ENCODE results near the gene PDIA2.

The PDIA2 gene

GRCh38 chr16:307691-308312, 24.8 kb downstream of the PDIA2 start:
- peaks cover 55% of the 10 kb centered on the region for H3K36me3 ChIP-seq (ENCODE audit: insufficient read depth, low read length)

GRCh38 chr16:309476-309875, 26.5 kb downstream of the PDIA2 start:
- no peak overlapping the region; the same call in 1 of the 2 replicates for H3K9ac ChIP-seq (ENCODE audit: low read depth, low read length)
- H3K27me3 ChIP-seq (ENCODE audit: insufficient read depth, low read length): no peaks in the 10 kb centered on the region
- WGBS: 88% methylated on average over 7 of the region's 7 CpGs
- H3K36me3 ChIP-seq (ENCODE audit: insufficient read depth, low read length): peaks cover 62% of the 10 kb centered on the region
- H3K27ac ChIP-seq (ENCODE audit: low read depth, low read length): no peak overlapping the region
- no peaks in the 10 kb centered on the region for H3K4me1 ChIP-seq (ENCODE audit: insufficient read depth, low read length)
- no peak overlapping the region for H3K4me3 ChIP-seq (ENCODE audit: low read length)
- no peaks in the 10 kb centered on the region for H3K9me3 ChIP-seq (ENCODE audit: insufficient read depth, low read depth, low read length)

More at GRCh38 chr16:307691-308312, 24.8 kb downstream of the PDIA2 start:
- WGBS: 95% methylated on average over 21 of the region's 21 CpGs
- no peaks in the 10 kb centered on the region for H3K27me3 ChIP-seq (ENCODE audit: insufficient read depth, low read length)
- no peak overlapping the region for H3K9ac ChIP-seq (ENCODE audit: low read depth, low read length)
- H3K27ac ChIP-seq (ENCODE audit: low read depth, low read length): no peak overlapping the region
- H3K9me3 ChIP-seq (ENCODE audit: insufficient read depth, low read depth, low read length): no peaks in the 10 kb centered on the region
- no peak overlapping the region for H3K4me3 ChIP-seq (ENCODE audit: low read length)
- H3K4me1 ChIP-seq (ENCODE audit: insufficient read depth, low read length): no peaks in the 10 kb centered on the region

DNA sequence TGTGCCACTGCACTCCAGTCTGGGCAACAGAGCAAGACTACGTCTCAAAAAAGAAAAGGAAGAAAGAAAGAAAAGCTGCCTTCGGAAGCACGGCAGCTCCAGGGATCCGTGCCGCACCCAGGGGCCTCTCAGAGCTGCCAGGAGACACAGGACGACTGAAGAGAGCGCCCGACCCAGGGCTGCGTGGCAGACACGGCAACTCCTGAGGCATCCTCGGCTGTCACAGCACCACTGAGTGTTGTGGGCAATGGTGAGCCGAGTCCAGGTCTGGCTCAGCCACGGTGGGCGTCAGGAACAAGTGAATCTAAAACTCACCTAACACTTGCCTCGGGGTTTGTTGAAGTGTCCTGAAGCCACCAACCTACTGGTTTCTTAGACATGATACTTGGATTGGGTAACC, 28.8 kb downstream of the PDIA2 start:
- no peaks in the 10 kb centered on the region for H3K9me3 ChIP-seq (ENCODE audit: insufficient read depth, low read depth, low read length)
- H3K27ac ChIP-seq (ENCODE audit: low read depth, low read length): no peak overlapping the region
- H3K9ac ChIP-seq (ENCODE audit: low read depth, low read length): no peak overlapping the region
- H3K4me3 ChIP-seq (ENCODE audit: low read length): no peak overlapping the region
- H3K36me3 ChIP-seq (ENCODE audit: insufficient read depth, low read length): peaks cover 63% of the 10 kb centered on the region
- no peaks in the 10 kb centered on the region for H3K4me1 ChIP-seq (ENCODE audit: insufficient read depth, low read length)
- WGBS: 96% methylated on average over 15 of the region's 15 CpGs
- no peaks in the 10 kb centered on the region for H3K27me3 ChIP-seq (ENCODE audit: insufficient read depth, low read length)

DNA sequence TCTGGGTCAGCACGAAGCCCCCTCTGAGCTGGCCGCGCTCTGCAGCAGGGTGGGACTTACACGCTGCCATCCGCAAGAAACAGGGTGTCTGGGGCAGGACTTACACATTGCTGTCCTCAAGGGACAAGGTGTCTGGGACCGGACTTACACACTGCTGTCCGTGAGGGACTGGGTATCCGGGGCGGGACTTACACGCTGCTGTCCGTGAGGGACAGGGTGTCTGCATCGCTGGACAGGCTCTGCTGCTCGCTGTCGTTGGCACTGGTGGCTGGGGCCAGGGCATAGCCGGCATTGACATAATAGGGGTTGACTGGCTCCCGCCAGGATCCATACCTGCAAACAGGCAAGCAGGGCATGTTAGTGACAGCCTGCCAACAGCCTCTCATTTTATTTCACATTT, 31.4 kb downstream of the PDIA2 start:
- H3K9ac ChIP-seq (ENCODE audit: low read depth, low read length): no peak overlapping the region
- 96% methylated on average over 16 of the region's 16 CpGs for WGBS
- no peaks in the 10 kb centered on the region for H3K9me3 ChIP-seq (ENCODE audit: insufficient read depth, low read depth, low read length)
- no peaks in the 10 kb centered on the region for H3K27me3 ChIP-seq (ENCODE audit: insufficient read depth, low read length)
- peaks cover 41% of the 10 kb centered on the region for H3K36me3 ChIP-seq (ENCODE audit: insufficient read depth, low read length)
- H3K4me1 ChIP-seq (ENCODE audit: insufficient read depth, low read length): peaks cover 6% of the 10 kb centered on the region; the same call in 1 of the 2 replicates
- no peak overlapping the region for H3K27ac ChIP-seq (ENCODE audit: low read depth, low read length)
- no peak overlapping the region for H3K4me3 ChIP-seq (ENCODE audit: low read length)

DNA sequence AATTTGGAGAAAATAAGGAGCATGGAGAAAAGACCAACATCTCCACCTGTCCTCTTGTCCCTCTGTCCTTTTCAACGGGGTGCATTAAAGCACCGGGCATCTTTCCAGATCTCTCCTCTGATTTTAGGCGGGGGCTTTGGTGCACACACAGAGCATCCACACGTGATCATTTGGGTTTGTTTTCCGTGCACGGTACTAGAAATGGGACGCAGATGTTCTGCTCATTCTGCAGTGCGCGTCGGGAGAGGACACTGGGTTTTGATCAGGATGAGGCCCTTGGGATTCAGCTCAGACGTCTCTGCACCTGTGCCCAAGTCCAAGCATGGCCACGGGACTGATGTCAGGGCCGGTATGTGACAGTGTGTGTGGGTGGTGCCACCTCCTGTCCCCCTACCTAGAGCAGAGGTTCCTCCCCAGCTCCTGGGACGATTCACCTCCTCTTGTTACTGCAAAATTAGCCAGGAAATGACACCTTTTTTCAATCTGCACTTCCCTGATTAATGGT, 31.9 kb downstream of the PDIA2 start:
- no peaks in the 10 kb centered on the region for H3K27me3 ChIP-seq (ENCODE audit: insufficient read depth, low read length)
- no peak overlapping the region for H3K9ac ChIP-seq (ENCODE audit: low read depth, low read length)
- H3K4me3 ChIP-seq (ENCODE audit: low read length): no peak overlapping the region
- 94% methylated on average over 14 of the region's 14 CpGs for WGBS
- no peaks in the 10 kb centered on the region for H3K9me3 ChIP-seq (ENCODE audit: insufficient read depth, low read depth, low read length)
- peaks cover 38% of the 10 kb centered on the region for H3K36me3 ChIP-seq (ENCODE audit: insufficient read depth, low read length)
- peaks cover 6% of the 10 kb centered on the region; the same call in 1 of the 2 replicates for H3K4me1 ChIP-seq (ENCODE audit: insufficient read depth, low read length)
- H3K27ac ChIP-seq (ENCODE audit: low read depth, low read length): no peak overlapping the region

- no peak overlapping the region for H3K27ac ChIP-seq (ENCODE audit: low read depth, low read length)
- no peak overlapping the region for H3K9ac ChIP-seq (ENCODE audit: low read depth, low read length)
- H3K4me1 ChIP-seq (ENCODE audit: insufficient read depth, low read length): peaks cover 6% of the 10 kb centered on the region; the same call in 1 of the 2 replicates
- H3K27me3 ChIP-seq (ENCODE audit: insufficient read depth, low read length): no peaks in the 10 kb centered on the region
- H3K36me3 ChIP-seq (ENCODE audit: insufficient read depth, low read length): peaks cover 32% of the 10 kb centered on the region
- no peaks in the 10 kb centered on the region for H3K9me3 ChIP-seq (ENCODE audit: insufficient read depth, low read depth, low read length)
- no peak overlapping the region for H3K4me3 ChIP-seq (ENCODE audit: low read length)
- WGBS: 91% methylated on average over 19 of the region's 19 CpGs
These were observed 33.9 kb downstream of the PDIA2 start for GRCh38 chr16:316741-317464.

DNA sequence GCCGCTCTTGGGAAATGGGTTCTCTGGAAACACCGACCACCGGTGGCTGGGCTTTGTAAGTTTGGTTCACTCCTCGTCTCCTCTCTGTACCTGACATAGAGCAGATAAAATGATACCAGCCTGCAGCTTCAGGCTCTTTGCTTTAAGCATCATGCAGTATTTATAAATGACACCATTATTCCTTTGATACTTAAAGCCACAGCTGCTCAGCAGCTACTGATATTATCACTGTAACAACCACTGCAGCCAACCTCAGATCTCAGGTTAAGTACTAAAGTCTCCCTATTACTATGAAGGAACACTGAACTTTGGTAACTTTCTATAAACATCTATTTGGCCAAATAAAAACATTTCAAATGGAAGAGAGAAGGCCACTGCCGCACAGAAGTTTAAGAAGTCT, 34.6 kb downstream of the PDIA2 start:
- 93% methylated on average over 5 of the region's 5 CpGs for WGBS
- no peak overlapping the region for H3K9ac ChIP-seq (ENCODE audit: low read depth, low read length)
- H3K4me1 ChIP-seq (ENCODE audit: insufficient read depth, low read length): peaks cover 6% of the 10 kb centered on the region; the same call in 1 of the 2 replicates
- H3K27me3 ChIP-seq (ENCODE audit: insufficient read depth, low read length): no peaks in the 10 kb centered on the region
- H3K4me3 ChIP-seq (ENCODE audit: low read length): no peak overlapping the region
- no peaks in the 10 kb centered on the region for H3K9me3 ChIP-seq (ENCODE audit: insufficient read depth, low read depth, low read length)
- H3K36me3 ChIP-seq (ENCODE audit: insufficient read depth, low read length): peaks cover 25% of the 10 kb centered on the region
- H3K27ac ChIP-seq (ENCODE audit: low read depth, low read length): no peak overlapping the region

DNA sequence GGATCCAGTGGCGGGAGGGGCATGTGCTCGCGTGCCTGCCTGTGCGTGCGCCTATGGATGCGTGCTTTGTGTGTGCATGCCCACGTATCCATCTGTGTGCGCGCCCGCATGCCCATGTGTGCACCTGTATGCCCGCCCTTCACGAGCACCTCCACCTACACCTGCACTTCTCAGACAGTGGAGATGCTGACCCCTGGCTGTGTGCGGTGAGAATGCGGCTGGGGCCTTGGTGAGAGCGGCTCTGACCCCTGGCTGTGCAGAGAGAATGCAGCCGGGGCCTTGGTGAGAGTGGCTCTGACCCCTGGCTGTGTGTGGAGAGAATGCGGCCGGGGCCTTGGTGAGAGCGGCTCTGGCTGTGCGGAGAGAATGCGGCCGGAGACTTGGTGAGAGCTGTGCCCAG, 35.7 kb downstream of the PDIA2 start:
- Histone ChIP-seq H3K27ac (ENCODE audit: low read depth, low read length) (peak overlapping the region; percentile 65), H3K4me3 (ENCODE audit: low read length) (no peak overlapping the region), H3K36me3 (ENCODE audit: insufficient read depth, low read length) (peaks cover 15% of the 10 kb centered on the region), H3K9me3 (ENCODE audit: insufficient read depth, low read depth, low read length) (no peaks in the 10 kb centered on the region), H3K4me1 (ENCODE audit: insufficient read depth, low read length) (peaks cover 6% of the 10 kb centered on the region; the same call in 1 of the 2 replicates), H3K27me3 (ENCODE audit: insufficient read depth, low read length) (no peaks in the 10 kb centered on the region), H3K9ac (ENCODE audit: low read depth, low read length) (no peak overlapping the region)
- WGBS: 69% methylated on average over 22 of the region's 22 CpGs

DNA sequence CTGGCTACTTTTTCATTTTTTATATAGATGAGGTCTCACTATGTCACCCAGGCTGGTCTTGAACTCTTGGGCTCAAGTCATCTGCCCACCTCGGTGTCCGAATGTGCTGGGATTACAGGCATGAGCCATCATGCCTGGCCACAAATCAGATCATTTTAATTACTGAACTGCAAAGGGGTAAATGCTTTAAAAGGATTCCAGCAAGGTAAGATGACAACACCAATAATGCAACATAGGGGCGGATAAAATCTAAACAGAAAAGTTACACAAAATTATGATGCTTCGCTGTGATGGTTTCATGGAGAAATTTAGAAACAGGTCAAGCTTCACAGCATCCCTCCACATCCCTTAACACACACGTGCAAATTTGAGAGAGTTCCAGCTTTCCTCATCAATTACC, 37.2 kb downstream of the PDIA2 start:
- Histone ChIP-seq H3K27ac (ENCODE audit: low read depth, low read length) (no peak overlapping the region), H3K9ac (ENCODE audit: low read depth, low read length) (no peak overlapping the region), H3K9me3 (ENCODE audit: insufficient read depth, low read depth, low read length) (no peaks in the 10 kb centered on the region), H3K4me3 (ENCODE audit: low read length) (no peak overlapping the region), H3K4me1 (ENCODE audit: insufficient read depth, low read length) (peaks cover 6% of the 10 kb centered on the region; the same call in 1 of the 2 replicates), H3K27me3 (ENCODE audit: insufficient read depth, low read length) (no peaks in the 10 kb centered on the region), H3K36me3 (ENCODE audit: insufficient read depth, low read length) (peaks cover 2% of the 10 kb centered on the region; the same call in 1 of the 2 replicates)
- 92% methylated on average over 5 of the region's 5 CpGs for WGBS

DNA sequence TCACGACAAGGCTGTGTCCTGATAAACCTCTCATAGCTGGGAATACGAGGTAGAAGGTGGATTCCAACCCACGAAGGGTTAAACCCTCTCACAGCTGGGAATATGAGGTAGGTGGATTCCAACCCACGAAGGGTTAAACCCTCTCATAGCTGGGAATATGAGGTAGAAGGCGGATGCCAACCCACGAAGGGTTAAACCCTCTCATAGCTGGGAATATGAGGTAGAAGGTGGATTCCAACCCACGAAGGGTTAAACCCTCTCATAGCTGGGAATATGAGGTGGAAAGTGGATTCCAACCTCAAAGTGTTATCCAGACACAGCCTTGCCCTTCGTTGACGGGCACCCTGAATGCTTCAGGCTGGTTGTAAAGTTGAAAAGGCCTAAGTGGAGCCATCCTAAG, 38.6 kb downstream of the PDIA2 start:
- Histone ChIP-seq H3K4me1 (ENCODE audit: insufficient read depth, low read length) (peaks cover 6% of the 10 kb centered on the region; the same call in 1 of the 2 replicates), H3K27ac (ENCODE audit: low read depth, low read length) (no peak overlapping the region), H3K36me3 (ENCODE audit: insufficient read depth, low read length) (peaks cover 2% of the 10 kb centered on the region; the same call in 1 of the 2 replicates), H3K4me3 (ENCODE audit: low read length) (no peak overlapping the region), H3K9me3 (ENCODE audit: insufficient read depth, low read depth, low read length) (no peaks in the 10 kb centered on the region), H3K9ac (ENCODE audit: low read depth, low read length) (no peak overlapping the region), H3K27me3 (ENCODE audit: insufficient read depth, low read length) (no peaks in the 10 kb centered on the region)
- WGBS: 81% methylated on average over 8 of the region's 9 CpGs

DNA sequence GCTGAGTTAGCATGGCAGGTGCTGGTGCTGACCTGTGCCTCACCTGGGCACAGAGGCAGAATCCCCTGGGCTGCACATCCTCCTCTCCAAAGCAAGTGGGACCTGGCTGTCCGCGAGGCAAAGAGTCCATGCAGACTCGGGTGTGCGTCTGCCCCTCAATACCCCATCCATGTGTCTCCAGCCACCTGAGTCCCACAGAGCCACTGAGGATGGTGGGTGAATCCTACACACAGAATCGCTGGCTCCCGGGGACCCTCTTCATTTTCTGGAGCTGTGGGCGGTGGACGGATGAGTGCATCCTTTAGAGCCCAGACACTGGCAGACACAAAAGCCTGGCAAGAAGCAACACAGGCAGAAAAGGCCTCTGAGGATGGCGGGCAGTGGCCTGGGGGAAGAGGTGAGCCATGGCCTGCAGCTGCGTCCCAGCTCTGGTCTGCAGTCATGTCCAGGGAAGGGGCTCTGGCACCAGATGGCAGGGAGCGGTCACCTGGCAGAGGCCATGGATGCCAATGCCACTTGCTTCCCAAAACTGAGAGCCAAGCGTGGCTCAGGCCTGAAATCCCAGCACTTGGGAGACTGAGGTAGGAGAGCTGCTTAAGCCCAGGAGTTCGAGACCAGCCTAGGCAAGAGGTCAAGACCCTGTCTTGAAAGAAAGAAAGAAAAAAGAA, 39.6 kb downstream of the PDIA2 start:
- Histone ChIP-seq H3K36me3 (ENCODE audit: insufficient read depth, low read length) (peaks cover 2% of the 10 kb centered on the region; the same call in 1 of the 2 replicates), H3K27ac (ENCODE audit: low read depth, low read length) (no peak overlapping the region), H3K4me1 (ENCODE audit: insufficient read depth, low read length) (peaks cover 9% of the 10 kb centered on the region; the same call in 1 of the 2 replicates), H3K9ac (ENCODE audit: low read depth, low read length) (no peak overlapping the region), H3K27me3 (ENCODE audit: insufficient read depth, low read length) (no peaks in the 10 kb centered on the region), H3K9me3 (ENCODE audit: insufficient read depth, low read depth, low read length) (no peaks in the 10 kb centered on the region), H3K4me3 (ENCODE audit: low read length) (no peak overlapping the region)
- WGBS: 96% methylated on average over 13 of the region's 13 CpGs

Data from HUES64 (cell line).